Mesothelial cell of epicardium (in vitro differentiated cells): ENCODE data around the gene PELI2. TPM values are rescaled to one million over a fixed set of nuclear protein-coding genes. Genes with fewer than 3 reads are reported as not detected.

Experiments used
- DNase-seq, 2 experiments: peaks; one replicate each; pipeline ENCODE4 v3.0.0; 2021; ENCODE audit warnings: low spot score in 2 of 2; ENCODE audit not compliant: unreplicated experiment in 2 of 2
- H3K27ac Mint-ChIP-seq: 2 replicates; pipeline ENCODE4 v1.8.0; 2021; ENCODE audit warnings: mixed read lengths
- H3K27me3 Mint-ChIP-seq: 2 replicates; pipeline ENCODE4 v1.8.0; 2021; ENCODE audit warnings: low read depth, mixed read lengths
- H3K36me3 Mint-ChIP-seq: 2 replicates; pipeline ENCODE4 v1.8.0; 2021; ENCODE audit warnings: mixed read lengths
- H3K4me1 Mint-ChIP-seq: 2 replicates; pipeline ENCODE4 v1.8.0; 2021; ENCODE audit warnings: mixed read lengths
- H3K4me3 Mint-ChIP-seq: 2 replicates; pipeline ENCODE4 v1.8.0; 2021; ENCODE audit warnings: mild to moderate bottlenecking, moderate library complexity, mixed read lengths
- H3K9me3 Mint-ChIP-seq: 2 replicates; pipeline ENCODE4 v1.8.0; 2021; ENCODE audit warnings: mixed read lengths
- total RNA-seq: library from RNA; stranded (reverse); gene quantifications from 3 replicates; pipeline ENCODE4 v1.2.1, GENCODE V29; 2021
- TF ChIP-seq, protein P1 (sequence below): fragments of 200-600 bp; sonication (generic); IDR thresholded peaks from one replicate; pipeline ENCODE4 v1.5.0; 2021; ENCODE audit warnings: antibody characterized with exemption; ENCODE audit not compliant: unreplicated experiment

Gene PELI2
- total RNA-seq, 1 donor from 2014 or later = 10.0 TPM

DNA sequence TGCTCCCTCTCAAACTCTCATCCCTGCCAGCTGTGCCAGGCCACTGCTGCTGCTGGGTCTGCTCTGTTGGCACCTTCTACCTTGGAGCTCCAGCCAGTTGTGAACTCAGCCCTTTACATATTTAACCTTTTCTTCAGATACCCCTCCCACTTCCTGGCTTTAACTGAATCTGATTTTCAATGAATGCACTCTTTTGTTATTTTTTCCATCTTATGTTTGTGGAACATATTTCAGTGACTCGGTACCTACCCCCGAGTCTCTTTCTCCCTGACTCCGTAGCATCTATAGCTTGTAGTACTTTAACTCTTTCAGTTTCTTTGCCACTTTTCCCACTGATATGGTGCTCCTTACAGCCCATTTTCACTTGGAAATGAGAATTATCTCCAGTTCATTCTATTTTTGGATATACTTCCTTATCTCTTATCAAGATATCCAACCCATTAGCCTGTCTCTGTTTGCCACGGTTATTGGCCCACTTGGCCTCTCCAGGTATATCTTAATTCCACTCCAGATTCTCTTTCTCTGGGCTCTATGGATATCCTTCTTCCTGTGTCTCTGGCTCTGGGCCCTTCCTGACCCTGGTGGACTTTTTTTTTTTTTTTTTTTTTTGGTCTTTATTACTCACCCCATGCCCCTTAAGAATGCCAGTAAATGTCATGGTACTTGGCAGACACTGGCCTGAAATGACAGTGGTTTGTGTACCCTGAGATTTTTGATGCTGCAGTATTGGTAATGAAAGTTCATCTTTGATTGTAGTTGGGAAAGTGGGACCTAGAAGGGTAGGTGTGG, 62.7 kb downstream of the PELI2 start:
- H3K27ac Mint-ChIP-seq = no peak overlapping the region
- TF ChIP-seq, protein P1, sequence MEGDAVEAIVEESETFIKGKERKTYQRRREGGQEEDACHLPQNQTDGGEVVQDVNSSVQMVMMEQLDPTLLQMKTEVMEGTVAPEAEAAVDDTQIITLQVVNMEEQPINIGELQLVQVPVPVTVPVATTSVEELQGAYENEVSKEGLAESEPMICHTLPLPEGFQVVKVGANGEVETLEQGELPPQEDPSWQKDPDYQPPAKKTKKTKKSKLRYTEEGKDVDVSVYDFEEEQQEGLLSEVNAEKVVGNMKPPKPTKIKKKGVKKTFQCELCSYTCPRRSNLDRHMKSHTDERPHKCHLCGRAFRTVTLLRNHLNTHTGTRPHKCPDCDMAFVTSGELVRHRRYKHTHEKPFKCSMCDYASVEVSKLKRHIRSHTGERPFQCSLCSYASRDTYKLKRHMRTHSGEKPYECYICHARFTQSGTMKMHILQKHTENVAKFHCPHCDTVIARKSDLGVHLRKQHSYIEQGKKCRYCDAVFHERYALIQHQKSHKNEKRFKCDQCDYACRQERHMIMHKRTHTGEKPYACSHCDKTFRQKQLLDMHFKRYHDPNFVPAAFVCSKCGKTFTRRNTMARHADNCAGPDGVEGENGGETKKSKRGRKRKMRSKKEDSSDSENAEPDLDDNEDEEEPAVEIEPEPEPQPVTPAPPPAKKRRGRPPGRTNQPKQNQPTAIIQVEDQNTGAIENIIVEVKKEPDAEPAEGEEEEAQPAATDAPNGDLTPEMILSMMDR = no peak
- no peaks in the 10 kb centered on the region for H3K36me3 Mint-ChIP-seq
- no peak for DNase-seq
- H3K4me3 Mint-ChIP-seq = no peak overlapping the region
- no peaks in the 10 kb centered on the region for H3K4me1 Mint-ChIP-seq
- H3K27me3 Mint-ChIP-seq = no peaks in the 10 kb centered on the region
- no peaks in the 10 kb centered on the region for H3K9me3 Mint-ChIP-seq

DNA sequence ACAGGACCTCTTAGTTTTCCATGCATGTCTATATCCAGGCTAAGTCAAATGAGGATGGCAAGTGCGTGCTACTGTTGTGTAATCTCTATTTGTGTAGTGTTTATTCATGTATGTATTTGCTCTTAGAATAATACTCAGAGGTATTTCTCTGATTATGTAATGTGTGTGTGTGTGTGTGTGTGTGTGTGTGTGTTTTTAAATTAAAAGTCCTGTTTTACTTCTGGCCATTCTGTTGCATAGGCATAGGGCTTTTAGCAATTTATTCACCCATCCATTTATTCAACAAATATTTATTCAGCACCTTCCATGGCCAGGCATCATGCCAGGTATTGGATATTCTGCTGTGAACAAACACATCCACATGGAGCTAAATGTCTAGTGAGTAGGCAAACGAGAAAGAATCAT, 63.5 kb downstream of the PELI2 start:
- no peaks in the 10 kb centered on the region for H3K27me3 Mint-ChIP-seq
- no peak for DNase-seq
- H3K4me3 Mint-ChIP-seq = no peak overlapping the region
- no peaks in the 10 kb centered on the region for H3K4me1 Mint-ChIP-seq
- H3K27ac Mint-ChIP-seq = no peak overlapping the region
- H3K36me3 Mint-ChIP-seq = no peaks in the 10 kb centered on the region
- TF ChIP-seq, protein P1 = no peak
- H3K9me3 Mint-ChIP-seq = no peaks in the 10 kb centered on the region

DNA sequence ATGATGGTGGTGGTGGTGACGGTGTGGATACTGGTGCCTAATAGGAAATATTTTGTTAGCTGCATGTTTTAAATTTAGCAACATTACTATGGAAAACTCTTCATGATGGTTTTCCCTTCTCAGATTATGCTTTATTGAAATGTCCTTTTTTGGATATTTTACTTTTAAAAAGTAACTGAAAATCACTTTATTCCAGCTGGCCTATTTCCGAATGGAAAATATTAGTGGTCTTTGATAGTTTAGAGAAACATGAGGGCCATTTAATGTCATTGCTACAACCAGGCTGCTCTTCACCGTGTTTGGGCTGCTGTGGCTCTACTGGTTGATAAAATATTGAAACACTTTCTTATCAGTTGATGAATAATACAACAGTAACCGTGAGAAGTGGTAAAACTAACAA, 64.2 kb downstream of the PELI2 start:
- H3K4me3 Mint-ChIP-seq = no peak overlapping the region
- no peaks in the 10 kb centered on the region for H3K9me3 Mint-ChIP-seq
- H3K27me3 Mint-ChIP-seq = no peaks in the 10 kb centered on the region
- no peaks in the 10 kb centered on the region for H3K4me1 Mint-ChIP-seq
- no peak for DNase-seq
- no peak overlapping the region for H3K27ac Mint-ChIP-seq
- H3K36me3 Mint-ChIP-seq = no peaks in the 10 kb centered on the region
- TF ChIP-seq, protein P1 = no peak

DNA sequence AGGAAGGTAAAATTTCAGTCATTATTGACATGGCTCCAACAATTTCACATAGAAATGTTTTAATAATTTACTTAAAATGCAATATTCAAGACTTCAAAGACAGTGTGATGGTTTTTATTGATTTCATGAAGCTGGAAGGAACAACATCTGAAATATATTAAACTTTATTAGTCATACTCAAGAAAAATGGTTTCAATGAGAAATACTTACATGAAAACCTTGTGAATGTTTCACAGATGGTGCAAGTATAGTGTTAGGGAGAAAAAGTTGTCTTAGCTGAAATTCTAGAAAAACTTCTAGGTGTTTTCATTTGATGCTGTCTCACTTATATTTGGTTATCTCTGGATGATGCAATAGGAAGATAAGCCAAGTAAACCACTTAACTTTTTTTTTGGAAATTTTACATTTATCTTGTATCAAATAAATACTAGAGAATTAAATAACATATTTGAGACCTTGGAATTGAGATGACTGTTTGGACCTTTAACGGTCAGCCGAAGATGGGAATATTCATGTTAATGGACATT, 65.5 kb downstream of the PELI2 start:
- no peaks in the 10 kb centered on the region for H3K9me3 Mint-ChIP-seq
- DNase-seq = no peak
- no peaks in the 10 kb centered on the region for H3K36me3 Mint-ChIP-seq
- no peak overlapping the region for H3K27ac Mint-ChIP-seq
- H3K27me3 Mint-ChIP-seq = no peaks in the 10 kb centered on the region
- H3K4me3 Mint-ChIP-seq = no peak overlapping the region
- H3K4me1 Mint-ChIP-seq = no peaks in the 10 kb centered on the region
- TF ChIP-seq, protein P1 = no peak

DNA sequence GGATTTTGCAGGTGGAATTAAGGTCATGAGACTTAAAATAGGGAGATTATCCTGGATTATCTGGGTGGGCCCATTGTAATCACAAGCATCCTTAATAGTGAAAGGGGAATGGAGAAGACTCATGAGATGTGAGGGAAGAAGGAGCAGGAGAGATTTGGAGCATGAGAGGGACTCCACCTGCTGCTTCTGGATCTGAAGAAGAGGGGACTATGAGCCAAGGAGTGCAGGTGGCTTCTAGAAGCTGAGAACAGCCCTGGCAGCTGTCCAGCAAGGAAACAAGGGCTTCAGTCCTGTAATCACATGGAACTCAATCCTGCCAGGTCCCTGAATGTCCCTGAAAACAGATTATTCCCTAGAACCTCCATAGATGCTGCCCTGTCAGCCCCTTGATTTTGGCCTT, 67.8 kb downstream of the PELI2 start:
- no peak overlapping the region for H3K4me3 Mint-ChIP-seq

More for the DNA sequence above, 67.8 kb downstream of the PELI2 start:
- DNase-seq = no peak
- TF ChIP-seq, protein P1 = no peak
- H3K4me1 Mint-ChIP-seq = no peaks in the 10 kb centered on the region
- no peaks in the 10 kb centered on the region for H3K9me3 Mint-ChIP-seq
- H3K36me3 Mint-ChIP-seq = no peaks in the 10 kb centered on the region
- no peak overlapping the region for H3K27ac Mint-ChIP-seq
- no peaks in the 10 kb centered on the region for H3K27me3 Mint-ChIP-seq
